K562 (cell line): ENCODE data around the gene QSOX2. TPM values are rescaled to one million over a fixed set of nuclear protein-coding genes. Genes with fewer than 3 reads are reported as not detected.
A peak's percentile ranks its signal among the peaks of the same experiment; 100 is the strongest.

Experiments used
- ATAC-seq: fragments of 200-7000 bp; cut with Tn5 transposase; 3 replicates; pipeline ENCODE4 v1.9.1; 2020; ENCODE audit warnings: moderate library complexity
- BruUV-seq: library from RNA; stranded (reverse); fragments of 400-500 nt; replicated peaks from 2 replicates; lab custom pipeline; 2021; lab: Mats Ljungman, UMichigan
- CTCF ChIA-PET: fragments of 300-600 bp; formaldehyde crosslinking; extraction: SDS; loops from one replicate; lab custom pipeline; 2021; ENCODE audit warnings: low intra/inter-chr PET ratio; lab: Yijun Ruan, JAX
- POLR2A ChIA-PET: fragments of 300-600, 350-650 bp; sonication (Branson Sonifier 250); formaldehyde crosslinking; extraction: SDS; loops from one replicate; lab custom pipeline; 2021; ENCODE audit warnings: antibody characterized with exemption, inconsistent platforms; lab: Yijun Ruan, JAX
- DNase-seq, 4 experiments: peaks; one replicate each; pipeline versions ENCODE4 v3.0.0 to v3.0.0-alpha.2; 2011 to 2018; ENCODE audit warnings: low spot score in 3 of 4, mixed read lengths in 3 of 4; ENCODE audit errors: extremely low read depth in 1 of 4
- FAIRE-seq: peaks from 2 replicates; lab custom pipeline; 2011; peaks lifted over from hg19 to GRCh38; lab: Jason Lieb, UNC
- H2AFZ ChIP-seq: 2 replicates; pipeline ENCODE4 v1.6.0; 2011; ENCODE audit warnings: low read depth, low read length, control low read depth, inconsistent platforms
- H3K27ac ChIP-seq: fragments of 200-600 bp; 3 replicates; pipeline ENCODE4 v1.8.0; 2011; ENCODE audit warnings: low read depth, mild to moderate bottlenecking, control low read depth, inconsistent platforms, low read length, moderate library complexity, mixed read lengths; ENCODE audit errors: extremely low read depth
- H3K27me3 ChIP-seq, 2 experiments: fragments of 300-600 bp in 1 of 2; 2 replicates in 1 of 2; 3 replicates in 1 of 2; pipeline versions ENCODE4 v1.6.0 to v1.8.0; 2011; ENCODE audit warnings: inconsistent platforms in 2 of 2, low read length in 2 of 2, mild to moderate bottlenecking in 1 of 2, mixed read lengths in 1 of 2, moderate library complexity in 1 of 2; ENCODE audit not compliant: control insufficient read depth in 2 of 2, insufficient read depth in 2 of 2
- H3K36me3 ChIP-seq: fragments of 300-600 bp; 3 replicates; pipeline ENCODE4 v1.8.0; 2011; ENCODE audit warnings: mild to moderate bottlenecking, low read length, inconsistent platforms; ENCODE audit not compliant: control insufficient read depth, insufficient read depth
- H3K4me1 ChIP-seq, 2 experiments: fragments of 200-600 bp in 1 of 2; replicated peaks in 1 of 2; 2 replicates in 1 of 2; 3 replicates in 1 of 2; pipeline versions ENCODE4 v1.5.1 to v1.8.0; 2011; ENCODE audit warnings: inconsistent platforms in 2 of 2, low read length in 2 of 2, mild to moderate bottlenecking in 1 of 2, mixed read lengths in 1 of 2, moderate library complexity in 1 of 2; ENCODE audit not compliant: control insufficient read depth in 2 of 2, insufficient read depth in 2 of 2
- H3K4me2 ChIP-seq: 2 replicates; pipeline ENCODE4 v1.6.1; 2011; ENCODE audit warnings: low read length, control low read depth, inconsistent platforms, mixed read lengths; ENCODE audit not compliant: insufficient read depth
- H3K4me3 ChIP-seq: fragments of 200-600 bp; sonication (generic), shearing (Covaris generic); 2 replicates; pipeline ENCODE4 v1.5.1; 2016; ENCODE audit warnings: control low read depth, inconsistent platforms
- H3K79me2 ChIP-seq: fragments of 200-600 bp; 3 replicates; pipeline ENCODE4 v1.8.0; 2011; ENCODE audit warnings: low read length, inconsistent platforms; ENCODE audit not compliant: control insufficient read depth, insufficient read depth
- H3K9ac ChIP-seq, 2 experiments: 2 replicates each; pipeline versions ENCODE4 v1.6.0 to v1.6.1; 2011; ENCODE audit warnings: low read depth in 2 of 2, low read length in 2 of 2, control low read depth in 1 of 2, inconsistent platforms in 1 of 2, mild to moderate bottlenecking in 1 of 2, mixed read lengths in 1 of 2; ENCODE audit not compliant: insufficient read depth in 1 of 2
- H3K9me1 ChIP-seq: one replicate; pipeline ENCODE4 v1.6.0; 2011; ENCODE audit warnings: inconsistent platforms, mild to moderate bottlenecking, low read length, moderate library complexity; ENCODE audit not compliant: control insufficient read depth, insufficient read depth
- H3K9me3 ChIP-seq: replicated peaks from 2 replicates; pipeline ENCODE4 v1.5.1; 2011; ENCODE audit warnings: low read depth, low read length, inconsistent platforms; ENCODE audit not compliant: control insufficient read depth, insufficient read depth
- H4K20me1 ChIP-seq: replicated peaks from 2 replicates; pipeline ENCODE4 v1.6.1; 2011; ENCODE audit warnings: low read length, inconsistent platforms, mixed read lengths; ENCODE audit not compliant: control insufficient read depth, insufficient read depth
- BHLHE40 ChIP-seq: IDR thresholded peaks from 2 replicates; pipeline ENCODE4 v1.6.1; 2011; ENCODE audit warnings: low read length, improper control_type of control experiment
- CTBP1 ChIP-seq: fragments of 450-650 bp; IDR thresholded peaks from 2 replicates; pipeline ENCODE4 v1.6.1; 2016; ENCODE audit warnings: borderline replicate concordance
- ESRRA ChIP-seq: fragments of 450-650 bp; IDR thresholded peaks from 2 replicates; pipeline ENCODE4 v1.6.1; 2014; ENCODE audit warnings: low read depth, mild to moderate bottlenecking, moderate library complexity, borderline replicate concordance
- KAT8 ChIP-seq: fragments of 450-650 bp; IDR thresholded peaks from 2 replicates; pipeline ENCODE4 v1.6.1; 2016; ENCODE audit warnings: low read depth, mild to moderate bottlenecking
- MEIS2 ChIP-seq: fragments of 450-650 bp; IDR thresholded peaks from 2 replicates; pipeline ENCODE4 v1.6.1; 2014; ENCODE audit warnings: mild to moderate bottlenecking; ENCODE audit not compliant: partially characterized antibody
- PHB ChIP-seq: fragments of 250-450 bp; sonication (Bioruptor Pico); IDR thresholded peaks from 2 replicates; pipeline ENCODE4 v1.5.0; 2021
- SMARCB1 ChIP-seq: IDR thresholded peaks from 2 replicates; pipeline ENCODE4 v1.6.1; 2011; ENCODE audit warnings: improper control_type of control experiment, low read depth; ENCODE audit not compliant: insufficient read length
- SMC3 ChIP-seq: conservative IDR thresholded peaks from 2 replicates; pipeline ENCODE4 v1.6.1; 2011; ENCODE audit warnings: low read depth, low read length, improper control_type of control experiment; ENCODE audit not compliant: insufficient read depth
- SOX6 ChIP-seq: fragments of 450-650 bp; IDR thresholded peaks from 2 replicates; pipeline ENCODE4 v1.6.1; 2014; ENCODE audit warnings: mild to moderate bottlenecking
- ZBTB40 ChIP-seq, 2 experiments: fragments of 450-650 bp in 1 of 2; sonication (generic) in 1 of 2; formaldehyde crosslinking in 1 of 2; IDR thresholded peaks; 2 replicates each; pipeline versions ENCODE4 v1.7.1 to v1.9.0; 2016 to 2022; ENCODE audit warnings: inconsistent platforms in 1 of 2, mild to moderate bottlenecking in 1 of 2, missing genetic modification reagents in 1 of 2
- ZNF76 ChIP-seq: fragments of 250-450 bp; sonication (Bioruptor Pico); IDR thresholded peaks from 2 replicates; pipeline ENCODE4 v1.4.0; 2020; ENCODE audit warnings: mild to moderate bottlenecking, moderate library complexity, borderline replicate concordance
- WGBS: fragments of 100-300 bp; shearing (Covaris generic); methylation state at CpG from one replicate; pipeline ENCODE4 v1.1.6; 2016; ENCODE audit warnings: low coverage, mixed read lengths; ENCODE audit not compliant: insufficient coverage; ENCODE audit errors: missing lambda C conversion rate; 5-methylcytosine and 5-hydroxymethylcytosine counted together
- in situ Hi-C: fragments of 300-500 bp; cut with MboI; formaldehyde crosslinking; loops from 4 replicates; pipeline ENCODE4 v1.15.0; 2018; ENCODE audit warnings: inconsistent platforms, mixed read lengths
- intact Hi-C: fragments of 100-400 bp; cut with micrococcal nuclease; formaldehyde crosslinking; loops from 2 replicates; pipeline ENCODE4 v1.14.2; 2022
- polyA plus RNA-seq, 8 experiments: library from polyadenylated mRNA; depleted of rRNA in 4 of 8; stranded (reverse) in 5 of 8; unstranded in 3 of 8; fragments of >200 nt; fragmentation: Nextera tagmentation in 2 of 8; fragmentation: Illumina TruSeq in 1 of 8; extraction: Ambion mirVana in 2 of 8; extraction: Trizol in 1 of 8; gene quantifications; 2 replicates each; pipeline versions ENCODE4 v1.2.1 to v1.2.3, GENCODE V29; 2011 to 2014; ENCODE audit warnings: inconsistent platforms in 1 of 8, missing spikeins in 1 of 8
- total RNA-seq, 7 experiments: library from RNA; depleted of rRNA in 6 of 7; stranded (reverse); fragments of >200 nt in 6 of 7; fragmentation: Illumina TruSeq in 2 of 7; extraction: Trizol in 2 of 7; gene quantifications; 2 replicates each; pipeline versions ENCODE4 v1.2.1 to v1.2.3, GENCODE V29; 2011 to 2021; ENCODE audit warnings: low replicate concordance in 1 of 7

QSOX2 gene
- total and polyA plus RNA-seq, 9 of the 15 experiments (the other 6 are each of a cell fraction or from before 2014, with no cell fraction given): 0.51 to 23.7 (median 12.7) TPM

- TF ChIP-seq SMARCB1: no peak
- TF ChIP-seq, all 486 proteins: peak for 11
Observed at GRCh38 chr9:136191960-136192286, 53.7 kb downstream of the QSOX2 start (continued).

GRCh38 chr9:136191099-136191959, 54.3 kb downstream of the QSOX2 start:
- ChIA-PET POLR2A (interaction anchor here (0.6 to 1.3 kb wide), 2 partner anchors 15 to 40 kb away, joined by 3 to 5 read pairs; no protein-coding TSS in a partner anchor), CTCF (no interaction called here)
- Histone ChIP-seq H3K9me3 (no peaks in the 10 kb centered on the region), H3K4me1 (peaks cover 28 to 55% of the 10 kb centered on the region in 2 experiments), H3K9ac (no peak overlapping the region; a peak in 1 of 4 replicates), H3K36me3 (no peaks in the 10 kb centered on the region), H3K9me1 (no peaks in the 10 kb centered on the region), H2AFZ (no peak overlapping the region), H3K79me2 (no peaks in the 10 kb centered on the region), H3K27me3 (peaks cover 4 to 30% of the 10 kb centered on the region in 2 experiments; a peak in 4 of 5 replicates), H4K20me1 (no peaks in the 10 kb centered on the region; the same call in 1 of the 2 replicates), H3K4me2 (no peak overlapping the region), H3K27ac (no peak overlapping the region), H3K4me3 (no peak overlapping the region)
- in situ Hi-C loops: no loop called here
- FAIRE-seq (no peak), ATAC-seq (peak; percentile 64), DNase-seq (peak in 1 of 4 experiments; percentile 19)
- 55% methylated on average over 27 of the region's 30 CpGs for WGBS
- intact Hi-C loops: no loop called here
- BruUV-seq: no TSS peak
- peak; percentile 55; the same call in 1 of the 2 replicates for TF ChIP-seq BHLHE40
- peak; percentile 70; the same call in 1 of the 2 replicates for TF ChIP-seq ZNF76 (CRISPR knock-in tag)
- TF ChIP-seq KAT8: no peak
- TF ChIP-seq ZBTB40 (IDR thresholded peaks at IDR 0.05): no peak
- no peak for TF ChIP-seq ZBTB40 (CRISPR knock-in tag; IDR thresholded peaks at IDR 0.05)
- TF ChIP-seq CTBP1: no peak
- no peak for TF ChIP-seq PHB (CRISPR knock-in tag)
- TF ChIP-seq SMC3: no peak
- no peak for TF ChIP-seq SOX6
- TF ChIP-seq ESRRA: 0 out of 2 replicates have a peak, but pooled peaks have one; percentile 34
- peak; percentile 34 for TF ChIP-seq MEIS2
